VCaP (cell line): Measurements from ENCODE around the gene RPA1.

Experiments
- H3K27ac ChIP-seq: fragments of 450-650 bp; 2 replicates; pipeline ENCODE4 v1.5.1; 2017
- TF ChIP-seq, protein P1 (sequence below): fragments of 450-650 bp; conservative IDR thresholded peaks from 2 replicates; pipeline ENCODE4 v1.5.1; 2017; ENCODE audit warnings: mild to moderate bottlenecking, moderate library complexity

Gene RPA1

DNA sequence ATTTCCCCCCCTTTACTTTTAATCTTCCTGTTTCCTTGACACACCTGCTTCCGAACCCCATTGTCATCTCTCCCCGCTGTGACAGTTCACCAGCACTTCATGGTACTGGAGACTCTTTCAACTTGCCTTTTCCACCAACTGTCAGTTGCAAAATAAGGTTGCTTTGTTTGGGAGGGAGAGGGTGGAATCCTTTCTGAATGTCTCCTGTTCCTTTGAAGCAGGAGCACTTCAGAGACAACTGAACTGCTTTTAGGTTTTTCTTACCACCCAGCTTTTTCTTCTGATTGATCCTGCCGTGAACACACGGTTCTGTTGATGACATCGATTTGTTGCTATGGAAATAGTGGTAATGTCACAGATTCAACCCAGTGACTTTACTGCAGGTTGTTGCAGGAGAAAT lies 42.0 kb downstream of the RPA1 start:
- TF ChIP-seq, protein P1, sequence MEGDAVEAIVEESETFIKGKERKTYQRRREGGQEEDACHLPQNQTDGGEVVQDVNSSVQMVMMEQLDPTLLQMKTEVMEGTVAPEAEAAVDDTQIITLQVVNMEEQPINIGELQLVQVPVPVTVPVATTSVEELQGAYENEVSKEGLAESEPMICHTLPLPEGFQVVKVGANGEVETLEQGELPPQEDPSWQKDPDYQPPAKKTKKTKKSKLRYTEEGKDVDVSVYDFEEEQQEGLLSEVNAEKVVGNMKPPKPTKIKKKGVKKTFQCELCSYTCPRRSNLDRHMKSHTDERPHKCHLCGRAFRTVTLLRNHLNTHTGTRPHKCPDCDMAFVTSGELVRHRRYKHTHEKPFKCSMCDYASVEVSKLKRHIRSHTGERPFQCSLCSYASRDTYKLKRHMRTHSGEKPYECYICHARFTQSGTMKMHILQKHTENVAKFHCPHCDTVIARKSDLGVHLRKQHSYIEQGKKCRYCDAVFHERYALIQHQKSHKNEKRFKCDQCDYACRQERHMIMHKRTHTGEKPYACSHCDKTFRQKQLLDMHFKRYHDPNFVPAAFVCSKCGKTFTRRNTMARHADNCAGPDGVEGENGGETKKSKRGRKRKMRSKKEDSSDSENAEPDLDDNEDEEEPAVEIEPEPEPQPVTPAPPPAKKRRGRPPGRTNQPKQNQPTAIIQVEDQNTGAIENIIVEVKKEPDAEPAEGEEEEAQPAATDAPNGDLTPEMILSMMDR, result no peak

DNA sequence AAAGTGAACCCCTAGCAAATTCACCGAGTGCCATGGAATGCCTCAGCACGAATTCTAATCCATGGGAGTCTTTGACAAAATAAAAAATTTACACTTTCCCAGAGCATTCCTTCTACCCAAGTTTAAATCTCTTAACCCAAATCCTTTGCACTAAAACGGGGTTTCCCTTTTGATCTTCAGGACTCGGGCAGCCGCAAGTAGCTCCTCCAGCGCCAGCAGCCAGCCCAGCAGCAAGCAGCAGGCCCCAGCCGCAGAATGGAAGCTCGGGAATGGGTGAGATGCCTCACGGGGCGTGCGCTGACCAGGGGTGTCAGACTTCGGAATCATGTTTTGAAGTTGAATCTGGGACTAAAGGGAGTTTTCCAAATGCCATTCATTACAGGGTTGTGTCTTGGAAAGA lies 42.4 kb downstream of the RPA1 start:
- H3K27ac ChIP-seq, result no peak overlapping the region
- TF ChIP-seq, protein P1, result no peak

More for the DNA sequence above, 42.0 kb downstream of the RPA1 start:
- H3K27ac ChIP-seq, result no peak overlapping the region

DNA sequence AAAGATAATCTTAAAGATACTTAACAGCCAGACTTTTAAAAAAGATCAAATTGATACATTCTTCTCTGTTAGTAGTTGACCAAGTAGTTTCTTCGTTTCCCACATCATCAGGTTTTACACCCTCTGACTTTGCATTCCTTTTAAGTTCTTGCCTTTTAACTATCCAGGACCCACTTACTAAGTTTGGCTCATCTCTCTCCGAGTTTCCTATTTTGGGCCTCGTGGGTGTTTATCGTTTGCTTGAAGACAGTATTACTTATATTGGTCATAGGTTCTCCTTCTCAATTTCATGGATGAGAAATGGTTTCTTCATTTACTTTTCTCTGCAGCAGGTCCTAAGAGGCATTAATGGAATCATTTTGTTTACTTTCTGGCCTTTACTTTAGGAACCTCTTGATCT lies 43.2 kb downstream of the RPA1 start:
- TF ChIP-seq, protein P1, result no peak
- no peak overlapping the region for H3K27ac ChIP-seq

DNA sequence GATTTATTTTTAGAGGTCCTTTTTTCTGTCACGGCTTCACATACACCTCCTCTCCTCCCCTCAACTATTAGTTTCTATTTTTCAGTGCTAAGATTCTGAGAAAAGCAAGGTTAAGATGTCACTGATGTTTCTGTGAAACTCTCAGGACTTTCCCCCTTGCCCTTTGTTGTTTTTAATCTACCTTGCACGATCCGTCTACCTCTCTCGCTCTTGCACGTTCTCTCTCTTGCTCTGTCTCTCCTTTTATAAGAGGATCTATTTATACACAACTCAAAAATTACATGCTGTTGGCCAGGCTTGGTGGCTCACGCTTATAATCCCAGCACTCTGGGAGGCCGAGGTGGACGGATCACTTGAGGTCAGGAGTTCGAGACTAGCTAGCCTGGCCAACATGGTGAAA lies 43.6 kb downstream of the RPA1 start:
- no peak overlapping the region for H3K27ac ChIP-seq
- TF ChIP-seq, protein P1, result no peak

DNA sequence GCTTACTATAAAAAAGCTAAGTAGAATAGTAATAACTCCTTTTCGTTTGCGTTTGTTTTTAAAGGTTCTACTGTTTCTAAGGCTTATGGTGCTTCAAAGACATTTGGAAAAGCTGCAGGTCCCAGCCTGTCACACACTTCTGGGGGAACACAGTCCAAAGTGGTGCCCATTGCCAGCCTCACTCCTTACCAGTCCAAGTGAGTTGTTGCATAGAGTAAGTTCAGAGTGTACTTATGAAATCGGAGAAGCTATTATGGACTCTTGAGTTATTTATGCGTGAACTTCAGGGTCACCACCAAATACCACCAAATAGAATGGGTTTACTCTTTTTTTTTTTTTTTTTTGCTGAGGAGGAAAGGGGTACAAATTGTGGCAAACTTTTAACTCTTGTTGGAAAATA lies 45.8 kb downstream of the RPA1 start:
- TF ChIP-seq, protein P1, result no peak
- H3K27ac ChIP-seq, result no peak overlapping the region

DNA sequence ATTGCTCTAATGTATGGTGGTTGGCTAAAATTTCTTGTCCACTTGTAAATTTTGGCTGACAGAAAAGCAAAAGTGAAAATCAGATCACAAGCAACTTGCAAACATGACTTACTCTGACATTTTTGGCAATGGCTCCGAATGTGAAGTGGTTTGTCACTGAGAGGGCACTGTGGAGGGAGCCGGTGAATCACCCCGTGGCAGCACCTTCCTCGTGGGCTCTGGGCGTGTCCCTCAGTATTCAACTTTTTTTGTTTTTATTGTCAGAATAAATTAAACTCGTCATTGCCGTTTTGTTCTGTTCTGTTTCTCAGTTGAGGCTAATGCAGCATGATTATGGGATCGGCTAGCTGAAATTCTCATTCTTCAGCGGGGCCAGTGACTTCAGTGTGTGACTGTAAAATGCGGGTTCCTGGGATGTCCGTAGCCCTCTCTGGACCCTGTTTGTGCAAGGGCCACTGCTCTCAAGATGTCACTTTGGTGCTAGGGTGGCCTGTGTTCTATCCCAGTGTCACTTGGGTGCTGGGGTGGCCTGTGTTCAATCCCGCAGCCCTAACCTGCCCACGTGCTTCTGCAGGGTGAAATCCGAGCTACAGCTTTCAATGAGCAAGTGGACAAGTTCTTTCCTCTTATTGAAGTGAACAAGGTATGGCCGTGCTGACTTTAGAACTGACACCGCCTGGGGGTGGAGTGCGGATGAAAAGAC lies 48.8 kb downstream of the RPA1 start:
- H3K27ac ChIP-seq, result no peak overlapping the region
- TF ChIP-seq, protein P1, result no peak

DNA sequence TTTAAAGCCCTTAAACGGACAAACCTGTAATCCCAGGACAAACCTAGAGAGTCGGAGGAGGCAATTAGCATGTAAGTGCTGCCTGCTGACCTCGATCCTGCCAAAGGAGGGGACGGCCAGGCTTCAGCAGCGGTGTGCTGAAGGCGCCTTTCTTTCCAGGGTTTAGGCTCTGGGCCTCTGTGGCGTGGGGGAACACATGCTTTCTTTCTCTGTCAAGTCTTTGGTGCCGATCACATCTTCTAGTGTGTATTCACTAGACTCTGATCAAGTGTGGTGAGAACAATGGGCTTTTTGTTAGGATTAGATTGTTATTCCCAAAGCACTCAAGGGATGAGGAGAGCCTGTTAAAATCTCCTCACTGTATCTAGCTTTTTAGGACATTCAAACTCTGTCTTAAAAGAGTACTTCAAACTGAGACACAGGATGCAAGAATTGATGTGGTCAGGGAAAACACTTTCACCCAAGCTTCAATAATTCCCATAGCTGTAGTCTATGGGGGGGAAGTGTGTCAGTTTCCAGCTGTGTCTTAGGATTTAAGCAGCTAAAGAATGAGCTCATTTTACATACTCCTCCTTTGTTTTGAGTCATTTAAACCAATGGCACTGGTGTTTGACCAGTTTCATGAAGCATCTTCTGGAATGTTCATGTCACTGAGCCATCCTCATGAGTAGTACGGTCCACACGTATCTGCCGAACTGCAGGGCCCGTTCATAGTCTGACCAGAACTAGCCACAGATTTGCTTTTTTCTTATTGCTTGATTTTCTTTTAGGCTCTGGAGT lies 51.2 kb downstream of the RPA1 start:
- TF ChIP-seq, protein P1, result no peak
- no peak overlapping the region for H3K27ac ChIP-seq
